ENCODE results near the gene RNF19B. TPM values are rescaled to one million over a fixed set of nuclear protein-coding genes. Genes with fewer than 3 reads are reported as not detected.

RNF19B gene
- total and polyA plus RNA-seq, 10 of the 15 experiments (the other 5 are each of a cell fraction or from before 2014, with no cell fraction given) = 2.8 to 32.6 (median 16.6) TPM

- H3K9ac ChIP-seq (ENCODE audit: control insufficient read depth, insufficient read depth, low read length) = no peak overlapping the region
- H3K9me3 ChIP-seq (replicated peaks; ENCODE audit: control insufficient read depth, insufficient read depth, low read length) = no peaks in the 10 kb centered on the region; the same call in 2 of the 3 replicates
- H3K79me2 ChIP-seq (ENCODE audit: control insufficient read depth, insufficient read depth, low read length) = no peaks in the 10 kb centered on the region; the same call in none of the 2 replicates
- DNase-seq (ENCODE audit: low read depth, low spot score) (no peak), FAIRE-seq (no peak), ATAC-seq (no peak)
- ChIA-PET CTCF (interaction anchor here (1.2 to 4.6 kb wide), 7 partner anchors 9 to 147 kb away, joined by 4 to 21 read pairs (median 6); no protein-coding TSS in a partner anchor), POLR2A (interaction anchor here (0.6 to 1.2 kb wide), 3 partner anchors 44 to 1072 kb away, joined by 3 to 7 read pairs (median 4); no protein-coding TSS in a partner anchor), SMC1A (ENCODE audit: uncharacterized antibody, unreplicated experiment) (interaction anchor here (0.6 to 1.7 kb wide), 6 partner anchors 10 to 1501 kb away, joined by 3 to 5 read pairs (median 3); no protein-coding TSS in a partner anchor), RAD21 (ENCODE audit: unreplicated experiment) (interaction anchor here (1.1 to 1.5 kb wide), 2 partner anchors 45 to 106 kb away, joined by 3 to 4 read pairs; no protein-coding TSS in a partner anchor)
- H2AFZ ChIP-seq (ENCODE audit: control insufficient read depth, low read depth, low read length) = no peak overlapping the region
- H4K20me1 ChIP-seq (ENCODE audit: control insufficient read depth, insufficient read depth) = no peaks in the 10 kb centered on the region
- intact Hi-C loops (cut with micrococcal nuclease; ENCODE audit: unreplicated experiment) (no loop called here), in situ Hi-C loops (cut with MboI) (loop anchor here (25.0 kb wide), 1 partner anchor 663 kb away; no protein-coding TSS in a partner anchor)
- H3K4me3 ChIP-seq = no peak overlapping the region
- H3K27me3 ChIP-seq (replicated peaks in 1 of 2; ENCODE audit: control insufficient read depth in 2 of 2, insufficient read depth in 2 of 2, low read length in 1 of 2) = no peaks in the 10 kb centered on the region
- TF ChIP-seq PAX5 (IDR thresholded peaks at IDR 0.05; ENCODE audit: borderline replicate concordance, low read depth, low read length) (no peak), EZH2 (IDR thresholded peaks at IDR 0.05; ENCODE audit: borderline replicate concordance, control insufficient read depth, low read depth, low read length) (no peak), KDM1A (IDR thresholded peaks at IDR 0.05; ENCODE audit: borderline replicate concordance) (no peak), MTA3 (IDR thresholded peaks at IDR 0.05; ENCODE audit: borderline replicate concordance, low read length) (no peak), SMC3 (IDR thresholded peaks at IDR 0.05; ENCODE audit: borderline replicate concordance, low read length) (no peak), MLLT1 (IDR thresholded peaks at IDR 0.05) (no peak), CHD2 (IDR thresholded peaks at IDR 0.05; ENCODE audit: borderline replicate concordance, low read depth, low read length) (no peak), NR2F1 (conservative IDR thresholded peaks at IDR 0.05) (no peak), TCF3 (IDR thresholded peaks at IDR 0.05; ENCODE audit: borderline replicate concordance, insufficient read depth, low read depth, low read length) (no peak), RAD51 (IDR thresholded peaks at IDR 0.05) (no peak), ESRRA (IDR thresholded peaks at IDR 0.05; ENCODE audit: low read length) (no peak), STAT3 (IDR thresholded peaks at IDR 0.05; ENCODE audit: low read depth, low read length) (no peak)
- BruUV-seq (replicated peaks) = no TSS peak
- H3K4me2 ChIP-seq (ENCODE audit: control insufficient read depth, insufficient read depth) = no peak overlapping the region
- no peak overlapping the region for H3K27ac ChIP-seq (ENCODE audit: control insufficient read depth, insufficient read depth)
- H3K4me1 ChIP-seq (ENCODE audit: control insufficient read depth, insufficient read depth, low read length) = peaks cover 16% of the 10 kb centered on the region
- peaks cover 6 to 8% of the 10 kb centered on the region in 2 experiments; a peak in 3 of 4 replicates for H3K36me3 ChIP-seq (ENCODE audit: control insufficient read depth in 2 of 2, insufficient read depth in 2 of 2, low read length in 1 of 2)
- 92% methylated on average over 1 of the region's 1 CpG for WGBS (ENCODE audit: insufficient coverage, insufficient replicate concordance, low lambda C conversion rate, missing lambda C conversion rate)
Observed at GRCh38 chr1:32948905-32949304, 15.7 kb downstream of the RNF19B start.
